ENCODE measurements around the gene ZNF398.

DNA sequence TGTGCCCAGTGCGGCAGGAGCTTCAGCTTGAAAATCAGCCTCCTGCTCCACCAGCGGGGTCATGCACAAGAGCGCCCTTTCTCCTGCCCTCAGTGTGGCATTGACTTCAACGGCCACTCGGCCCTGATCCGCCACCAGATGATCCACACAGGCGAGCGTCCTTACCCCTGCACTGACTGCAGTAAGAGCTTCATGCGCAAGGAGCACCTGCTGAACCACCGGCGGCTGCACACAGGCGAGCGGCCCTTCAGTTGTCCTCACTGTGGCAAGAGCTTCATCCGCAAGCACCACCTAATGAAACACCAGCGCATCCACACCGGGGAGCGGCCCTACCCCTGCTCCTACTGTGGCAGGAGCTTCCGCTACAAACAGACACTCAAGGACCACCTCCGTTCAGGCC is 32.0 kb downstream of the ZNF398 start:
- TF ChIP-seq GATA2 (IDR thresholded peaks at IDR 0.05; ENCODE audit: low read depth, low read length) (no peak), GATA3 (IDR thresholded peaks at IDR 0.05; ENCODE audit: low read depth, low read length) (no peak)
